ENCODE data around the gene DNAH2. TPM values are rescaled to one million over a fixed set of nuclear protein-coding genes. Genes with fewer than 3 reads are reported as not detected.

DNAH2 gene
- total and polyA plus RNA-seq, 2 of the 4 experiments (the other 2 are of a cell fraction) = under 0.01 to 0.02 TPM

DNA sequence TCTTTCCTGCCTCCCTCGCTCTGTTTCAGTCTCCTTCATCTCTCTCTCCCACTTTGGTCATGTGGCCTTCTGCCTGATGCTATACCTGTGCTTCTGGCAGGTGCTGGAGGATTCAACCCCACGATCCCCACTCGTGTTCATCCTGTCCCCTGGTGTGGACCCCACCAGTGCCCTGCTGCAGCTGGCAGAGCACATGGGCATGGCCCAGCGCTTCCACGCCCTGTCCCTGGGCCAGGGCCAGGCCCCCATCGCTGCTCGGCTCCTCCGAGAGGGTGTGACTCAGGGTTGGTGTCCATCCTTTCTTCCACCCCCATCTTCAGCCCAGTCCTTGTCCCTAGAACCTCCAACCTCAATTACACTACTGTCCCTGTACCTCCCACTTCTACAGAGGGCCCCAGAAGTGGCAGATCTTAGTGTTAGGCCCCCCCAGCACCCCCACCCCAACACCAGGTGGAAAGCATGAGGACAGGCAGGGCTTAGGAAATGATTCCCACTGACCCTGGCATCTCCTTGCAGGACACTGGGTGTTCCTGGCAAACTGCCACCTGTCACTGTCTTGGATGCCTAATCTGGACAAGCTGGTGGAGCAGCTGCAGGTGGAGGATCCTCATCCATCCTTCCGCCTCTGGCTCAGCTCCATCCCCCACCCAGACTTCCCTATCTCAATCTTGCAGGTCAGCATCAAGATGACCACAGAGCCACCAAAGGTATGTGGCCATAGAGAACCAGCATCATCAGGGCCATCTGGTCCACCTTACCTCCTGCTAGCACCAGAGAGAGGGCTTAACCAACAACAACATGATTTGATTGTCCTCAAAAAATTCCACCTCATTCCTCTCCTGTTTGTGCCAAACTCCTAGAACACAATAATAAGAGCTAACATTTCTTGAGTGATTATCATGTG, 106.7 kb downstream of the DNAH2 start:
- Histone ChIP-seq H3K4me1 (ENCODE audit: control insufficient read depth, insufficient read depth, low read length) (no peaks in the 10 kb centered on the region; the same call in 1 of the 2 replicates), H2BK120ac (ENCODE audit: low read depth, low read length) (no peak overlapping the region), H3K56ac (ENCODE audit: extremely low read depth, insufficient read depth, low read length) (no peak overlapping the region), H2BK20ac (ENCODE audit: low read depth, low read length) (no peak overlapping the region), H3K27ac (ENCODE audit: insufficient read depth, low read length) (no peak overlapping the region), H2AK5ac (ENCODE audit: low read depth, low read length) (no peak overlapping the region; the same call in 1 of the 2 replicates), H4K91ac (ENCODE audit: insufficient read depth, low read depth, low read length) (no peak overlapping the region), H3K27me3 (ENCODE audit: control insufficient read depth, insufficient read depth, low read length) (peaks cover 21% of the 10 kb centered on the region), H2BK5ac (ENCODE audit: low read depth, low read length, poor library complexity, severe bottlenecking) (no peak overlapping the region), H2BK15ac (ENCODE audit: low read depth, low read length) (no peak overlapping the region), H4K20me1 (ENCODE audit: insufficient read depth, low read length) (no peaks in the 10 kb centered on the region; the same call in 1 of the 2 replicates), H3K79me1 (ENCODE audit: low read depth in 1 of 2, low read length in 2 of 2) (no peaks in the 10 kb centered on the region), H3K4me2 (ENCODE audit: low read depth, low read length) (no peak overlapping the region), H4K8ac (ENCODE audit: low read depth in 2 of 2, low read length in 2 of 2) (no peak overlapping the region), H3K9me3 (ENCODE audit: control insufficient read depth, insufficient read depth, low read length) (no peaks in the 10 kb centered on the region), H3K9me1 (ENCODE audit: insufficient read depth, low read length) (no peaks in the 10 kb centered on the region), H3K9ac (ENCODE audit: low read depth, low read length) (no peak overlapping the region), H3K18ac (ENCODE audit: low read depth, low read length) (no peak overlapping the region), H3K14ac (replicated peaks; ENCODE audit: low read depth, low read length) (no peak overlapping the region), H2AFZ (replicated peaks; ENCODE audit: low read length, poor library complexity) (peak overlapping the region; percentile 23), H3K4ac (ENCODE audit: low read depth, low read length) (no peak overlapping the region), H2AK9ac (replicated peaks; ENCODE audit: low read depth, low read length, poor library complexity) (no peak overlapping the region), H3K23ac (ENCODE audit: low read depth, low read length) (no peak overlapping the region), H3K4me3 (ENCODE audit: insufficient read depth, low read depth, low read length) (no peak overlapping the region), H4K5ac (ENCODE audit: low read depth, low read length) (no peak overlapping the region), H3K36me3 (ENCODE audit: control insufficient read depth, insufficient read depth, low read length) (no peaks in the 10 kb centered on the region)
- WGBS, 2 experiments (ENCODE audit: extremely low coverage in 2 of 2, insufficient read length in 1 of 2) = 90% methylated on average over 2 of the region's 9 CpGs; no CpG with 5 or more reads in 1 of the 2 experiments
- ChIA-PET POLR2A (ENCODE audit: unreplicated experiment) (no interaction called here), CTCF (interaction anchor here (1.2 kb wide), 1 partner anchor 9 kb away, joined by 3 read pairs; no protein-coding TSS in a partner anchor)
- no TSS peak for BruUV-seq (replicated peaks)
- DNase-seq = no peak
- TF ChIP-seq RCOR1 (IDR thresholded peaks at IDR 0.05; ENCODE audit: insufficient replicate concordance, low read length) = no peak
- TF ChIP-seq, protein P1, sequence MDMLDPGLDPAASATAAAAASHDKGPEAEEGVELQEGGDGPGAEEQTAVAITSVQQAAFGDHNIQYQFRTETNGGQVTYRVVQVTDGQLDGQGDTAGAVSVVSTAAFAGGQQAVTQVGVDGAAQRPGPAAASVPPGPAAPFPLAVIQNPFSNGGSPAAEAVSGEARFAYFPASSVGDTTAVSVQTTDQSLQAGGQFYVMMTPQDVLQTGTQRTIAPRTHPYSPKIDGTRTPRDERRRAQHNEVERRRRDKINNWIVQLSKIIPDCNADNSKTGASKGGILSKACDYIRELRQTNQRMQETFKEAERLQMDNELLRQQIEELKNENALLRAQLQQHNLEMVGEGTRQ (IDR thresholded peaks at IDR 0.05; ENCODE audit: low read depth, low read length) = no peak
- no peak for TF ChIP-seq ELK1 (IDR thresholded peaks at IDR 0.05; ENCODE audit: borderline replicate concordance, low read depth, low read length)
- no peak for TF ChIP-seq CHD1 (IDR thresholded peaks at IDR 0.05; ENCODE audit: low read depth, low read length)
- no peak for TF ChIP-seq RAD21 (IDR thresholded peaks at IDR 0.05; ENCODE audit: low read length)
- no peak for TF ChIP-seq FOS (IDR thresholded peaks at IDR 0.05; ENCODE audit: low read depth, low read length)
- TF ChIP-seq MXI1 (IDR thresholded peaks at IDR 0.05; ENCODE audit: borderline replicate concordance, low read depth, low read length) = no peak
- no peak for TF ChIP-seq CTCF (conservative IDR thresholded peaks at IDR 0.05; ENCODE audit: low read depth, low read length)
- no peak for TF ChIP-seq NFE2L2 (IDR thresholded peaks at IDR 0.05; ENCODE audit: low read depth, low read length)
- TF ChIP-seq CEBPB (IDR thresholded peaks at IDR 0.05; ENCODE audit: low read depth, low read length) = no peak
- TF ChIP-seq MAFK (IDR thresholded peaks at IDR 0.05; ENCODE audit: low read depth, low read length) = no peak
- TF ChIP-seq POLR2A (IDR thresholded peaks at IDR 0.05; ENCODE audit: low read depth, low read length) = no peak
- no peak for TF ChIP-seq BHLHE40 (IDR thresholded peaks at IDR 0.05; ENCODE audit: low read depth, low read length)
- dilution Hi-C loops (cut with HindIII; ENCODE audit: low sequenced_read_pairs, unreplicated experiment) = no loop called here
- in situ Hi-C loops (cut with MboI; ENCODE audit: low sequenced_read_pairs) = loop anchor here (5.0 kb wide), 1 partner anchor 82 kb away; no protein-coding TSS in a partner anchor
- intact Hi-C loops (cut with micrococcal nuclease) = loop anchor here (5.0 kb wide), 2 partner anchors 73 to 168 kb away; no protein-coding TSS in a partner anchor
- no peak for ATAC-seq (ENCODE audit: low read depth)
